Skeletal muscle satellite cell (primary cell): ENCODE measurements around the gene INHBC.
A peak's percentile ranks its signal among the peaks of the same experiment; 100 is the strongest.

Experiments
- H3K27me3 ChIP-seq: 2 replicates; pipeline ENCODE4 v1.7.0; 2013; ENCODE audit warnings: low read length; ENCODE audit not compliant: control insufficient read depth, insufficient read depth
- H3K36me3 ChIP-seq: 2 replicates; pipeline ENCODE4 v1.7.0; 2013; ENCODE audit warnings: mild to moderate bottlenecking, control low read depth, low read length; ENCODE audit not compliant: insufficient read depth
- H3K4me1 ChIP-seq: 2 replicates; pipeline ENCODE4 v1.7.0; 2013; ENCODE audit warnings: low read length; ENCODE audit not compliant: control insufficient read depth, insufficient read depth
- H3K4me2 ChIP-seq: 2 replicates; pipeline ENCODE4 v1.7.0; 2013; ENCODE audit warnings: mild to moderate bottlenecking, low read length
- H3K4me3 ChIP-seq: 2 replicates; pipeline ENCODE4 v1.7.0; 2013; ENCODE audit warnings: low read length
- H3K9ac ChIP-seq: 2 replicates; pipeline ENCODE4 v1.7.0; 2013; ENCODE audit warnings: mild to moderate bottlenecking, low read depth, low read length, moderate library complexity
- H3K9me3 ChIP-seq: replicated peaks from 2 replicates; pipeline ENCODE4 v1.7.0; 2013; ENCODE audit warnings: mild to moderate bottlenecking, control low read depth, low read length

Gene INHBC

DNA sequence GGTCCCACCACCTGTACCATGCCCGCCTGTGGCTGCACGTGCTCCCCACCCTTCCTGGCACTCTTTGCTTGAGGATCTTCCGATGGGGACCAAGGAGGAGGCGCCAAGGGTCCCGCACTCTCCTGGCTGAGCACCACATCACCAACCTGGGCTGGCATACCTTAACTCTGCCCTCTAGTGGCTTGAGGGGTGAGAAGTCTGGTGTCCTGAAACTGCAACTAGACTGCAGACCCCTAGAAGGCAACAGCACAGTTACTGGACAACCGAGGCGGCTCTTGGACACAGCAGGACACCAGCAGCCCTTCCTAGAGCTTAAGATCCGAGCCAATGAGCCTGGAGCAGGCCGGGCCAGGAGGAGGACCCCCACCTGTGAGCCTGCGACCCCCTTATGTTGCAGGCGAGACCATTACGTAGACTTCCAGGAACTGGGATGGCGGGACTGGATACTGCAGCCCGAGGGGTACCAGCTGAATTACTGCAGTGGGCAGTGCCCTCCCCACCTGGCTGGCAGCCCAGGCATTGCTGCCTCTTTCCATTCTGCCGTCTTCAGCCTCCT is 21.6 kb downstream of the INHBC start:
- Histone ChIP-seq H3K27me3 (no peaks in the 10 kb centered on the region), H3K4me3 (no peak overlapping the region), H3K9me3 (no peaks in the 10 kb centered on the region), H3K36me3 (no peaks in the 10 kb centered on the region), H3K4me2 (no peak overlapping the region), H3K4me1 (peaks cover 42% of the 10 kb centered on the region), H3K9ac (no peak overlapping the region)

DNA sequence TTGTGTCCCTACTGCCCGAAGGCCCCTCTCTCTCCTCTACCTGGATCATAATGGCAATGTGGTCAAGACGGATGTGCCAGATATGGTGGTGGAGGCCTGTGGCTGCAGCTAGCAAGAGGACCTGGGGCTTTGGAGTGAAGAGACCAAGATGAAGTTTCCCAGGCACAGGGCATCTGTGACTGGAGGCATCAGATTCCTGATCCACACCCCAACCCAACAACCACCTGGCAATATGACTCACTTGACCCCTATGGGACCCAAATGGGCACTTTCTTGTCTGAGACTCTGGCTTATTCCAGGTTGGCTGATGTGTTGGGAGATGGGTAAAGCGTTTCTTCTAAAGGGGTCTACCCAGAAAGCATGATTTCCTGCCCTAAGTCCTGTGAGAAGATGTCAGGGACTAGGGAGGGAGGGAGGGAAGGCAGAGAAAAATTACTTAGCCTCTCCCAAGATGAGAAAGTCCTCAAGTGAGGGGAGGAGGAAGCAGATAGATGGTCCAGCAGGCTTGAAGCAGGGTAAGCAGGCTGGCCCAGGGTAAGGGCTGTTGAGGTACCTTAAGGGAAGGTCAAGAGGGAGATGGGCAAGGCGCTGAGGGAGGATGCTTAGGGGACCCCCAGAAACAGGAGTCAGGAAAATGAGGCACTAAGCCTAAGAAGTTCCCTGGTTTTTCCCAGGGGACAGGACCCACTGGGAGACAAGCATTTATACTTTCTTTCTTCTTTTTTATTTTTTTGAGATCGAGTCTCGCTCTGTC is 22.3 kb downstream of the INHBC start:
- H3K4me1 ChIP-seq: peaks cover 41% of the 10 kb centered on the region

DNA sequence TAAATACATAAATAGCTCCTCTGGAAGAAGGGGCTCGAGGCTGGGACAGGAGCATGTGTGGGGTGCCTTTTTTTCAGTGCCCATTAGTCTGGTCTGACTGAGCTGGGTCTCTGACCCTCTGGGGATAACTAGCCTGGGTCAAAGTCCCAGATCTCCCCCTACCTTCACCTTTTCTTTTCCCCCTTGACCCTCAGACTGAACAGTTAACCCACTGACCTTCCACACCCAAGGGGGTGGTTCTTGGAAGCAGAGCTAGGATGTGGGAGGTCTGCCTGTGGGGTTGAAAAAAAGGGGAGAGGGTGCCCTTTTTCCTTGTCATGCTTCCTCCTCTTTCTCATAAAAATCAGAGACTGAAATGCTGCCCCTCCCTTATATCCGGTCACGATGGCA is 24.1 kb downstream of the INHBC start:
- H3K9me3 ChIP-seq: no peaks in the 10 kb centered on the region
- no peaks in the 10 kb centered on the region for H3K36me3 ChIP-seq
- H3K27me3 ChIP-seq: no peaks in the 10 kb centered on the region
- H3K4me1 ChIP-seq: peaks cover 37% of the 10 kb centered on the region
- H3K9ac ChIP-seq: peak overlapping the region; percentile 77
- peak overlapping the region; percentile 96 for H3K4me2 ChIP-seq
- H3K4me3 ChIP-seq: peak overlapping the region; percentile 78

More for the DNA sequence above, 22.3 kb downstream of the INHBC start:
- H3K4me3 ChIP-seq: no peak overlapping the region
- no peaks in the 10 kb centered on the region for H3K9me3 ChIP-seq
- no peaks in the 10 kb centered on the region for H3K36me3 ChIP-seq
- H3K27me3 ChIP-seq: no peaks in the 10 kb centered on the region
- no peak overlapping the region for H3K9ac ChIP-seq
- H3K4me2 ChIP-seq: no peak overlapping the region

DNA sequence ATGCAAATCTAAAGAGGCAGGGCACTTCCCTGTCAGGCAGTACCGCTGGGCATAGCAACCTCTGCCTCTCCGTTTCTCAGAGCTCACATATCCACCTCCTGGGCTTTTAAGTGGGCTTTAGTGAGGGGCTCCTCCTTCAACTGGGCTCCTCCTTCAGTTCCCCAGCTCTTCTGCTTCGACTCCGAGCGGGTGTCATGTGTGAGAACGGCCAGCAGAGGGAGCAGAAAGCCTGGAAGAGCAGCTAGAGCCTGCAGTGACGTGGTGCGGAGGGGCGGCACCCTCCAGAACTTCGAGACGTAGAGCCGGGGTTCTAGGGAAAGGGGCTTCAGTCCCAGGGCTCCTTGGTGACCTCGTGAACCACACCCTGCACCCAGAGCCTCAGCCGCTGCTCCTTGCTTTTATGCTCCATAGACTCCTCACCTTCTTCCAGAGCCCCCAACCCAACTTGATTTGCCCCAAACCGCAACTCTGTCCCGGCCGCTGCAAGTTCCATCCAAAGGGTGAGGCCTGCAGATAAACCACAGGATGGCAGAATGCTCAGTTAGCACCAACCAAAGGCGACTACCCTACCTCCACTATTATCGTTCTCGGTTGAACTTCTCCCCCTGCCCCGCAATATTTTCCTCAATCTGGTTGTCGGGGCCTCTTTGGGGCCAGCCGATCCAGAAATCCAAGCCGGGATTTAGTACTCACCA is 24.6 kb downstream of the INHBC start:
- Histone ChIP-seq H3K9me3 (no peaks in the 10 kb centered on the region), H3K9ac (peak overlapping the region; percentile 77), H3K4me2 (peak overlapping the region; percentile 96), H3K4me3 (peak overlapping the region; percentile 78), H3K36me3 (no peaks in the 10 kb centered on the region), H3K27me3 (no peaks in the 10 kb centered on the region), H3K4me1 (peaks cover 37% of the 10 kb centered on the region)

DNA sequence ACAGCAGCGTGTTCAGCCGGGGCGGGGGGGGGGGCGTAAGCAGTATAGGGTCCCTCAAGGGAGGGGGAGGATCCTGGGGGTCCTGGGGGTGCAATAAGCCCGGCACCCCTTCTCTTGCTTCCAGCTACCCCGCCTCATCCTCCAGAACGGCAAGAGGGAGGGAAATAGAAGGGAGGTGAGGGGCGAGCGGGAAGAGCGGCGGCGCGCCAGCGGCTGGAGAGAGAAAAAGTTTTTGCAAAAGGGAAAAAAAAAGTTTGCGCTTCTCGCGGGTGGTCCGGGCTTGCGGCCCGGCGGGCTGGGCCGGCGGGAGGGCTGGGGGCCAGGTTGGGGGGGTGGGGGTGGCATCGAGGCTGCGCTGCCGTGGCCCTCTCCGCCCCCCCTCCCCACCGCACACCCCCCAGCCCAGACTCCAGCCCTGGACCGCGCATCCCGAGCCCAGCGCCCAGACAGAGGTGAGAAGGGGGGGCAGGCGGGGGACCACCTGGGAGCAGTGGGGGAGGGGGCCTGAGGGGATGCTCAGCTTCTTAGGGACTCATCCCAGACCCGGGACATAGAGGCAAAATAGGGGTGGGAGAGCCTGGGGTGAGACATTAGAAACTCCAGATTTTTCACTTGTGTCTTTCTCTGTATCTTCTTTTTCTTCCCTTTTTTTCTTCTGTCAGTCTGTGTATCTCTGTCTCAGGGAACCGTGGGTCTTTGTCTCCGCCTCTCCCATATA is 25.3 kb downstream of the INHBC start, which contains the start of gene GLI1:
Gene GLI1 (plus strand): TSS at position 36 of the 718 bp plus-strand sequence. CDS start 3,907 bp downstream, outside the sequence.
- peak within 1 kb of the TSS; percentile 77 for H3K9ac ChIP-seq
- H3K36me3 ChIP-seq: no peaks in the 10 kb centered on the region
- H3K4me1 ChIP-seq: peaks cover 32% of the 10 kb centered on the region
- H3K27me3 ChIP-seq: peaks cover 2% of the 10 kb centered on the region
- no peaks in the 10 kb centered on the region for H3K9me3 ChIP-seq
- H3K4me2 ChIP-seq: peak within 1 kb of the TSS; percentile 99
- peak within 1 kb of the TSS; percentile 87 for H3K4me3 ChIP-seq

DNA sequence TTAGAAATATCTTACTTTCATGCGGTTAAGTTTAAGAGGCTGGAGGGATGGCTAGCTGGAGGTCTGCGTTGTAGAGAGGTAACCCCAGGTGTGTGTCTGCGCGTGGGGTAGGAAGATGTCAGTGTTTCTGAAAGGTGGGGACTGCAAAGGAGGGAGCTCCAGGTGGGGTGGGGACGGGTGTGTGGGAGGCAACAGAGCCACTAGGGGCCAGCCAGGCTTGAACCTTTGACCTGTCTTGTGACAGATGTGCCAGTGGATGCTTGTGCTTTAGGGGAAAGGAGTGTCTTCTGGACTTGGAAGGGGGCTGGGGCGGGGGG is 25.8 kb downstream of the INHBC start:
- no peak overlapping the region for H3K9ac ChIP-seq
- no peaks in the 10 kb centered on the region for H3K36me3 ChIP-seq
- H3K9me3 ChIP-seq: no peaks in the 10 kb centered on the region
- H3K4me1 ChIP-seq: peaks cover 27% of the 10 kb centered on the region
- peaks cover 7% of the 10 kb centered on the region for H3K27me3 ChIP-seq
- peak overlapping the region; percentile 87 for H3K4me3 ChIP-seq
- peak overlapping the region; percentile 99 for H3K4me2 ChIP-seq

DNA sequence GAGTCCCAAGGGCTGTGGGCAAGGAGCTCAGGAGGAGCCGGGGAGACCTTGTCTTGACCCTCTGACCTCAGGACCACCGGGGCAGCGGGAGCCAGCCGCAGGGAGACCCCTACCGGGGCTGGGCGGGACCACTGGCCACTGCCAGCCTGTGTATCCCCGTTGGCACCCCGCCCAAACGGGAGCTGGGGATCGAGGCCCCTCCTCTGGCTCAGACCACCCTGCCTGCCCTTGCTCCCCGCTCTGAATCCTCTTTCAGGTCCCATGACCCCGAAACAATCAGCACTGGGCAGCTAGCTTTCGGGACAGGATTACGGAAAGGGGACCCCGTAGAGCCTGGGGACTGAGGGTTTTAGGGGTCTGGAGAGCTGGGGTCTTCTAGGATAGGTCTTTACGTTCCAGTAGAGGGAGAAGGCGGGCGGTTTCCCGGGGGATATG is 26.3 kb downstream of the INHBC start:
- peaks cover 25% of the 10 kb centered on the region for H3K4me1 ChIP-seq
- H3K36me3 ChIP-seq: no peaks in the 10 kb centered on the region
- H3K27me3 ChIP-seq: peaks cover 10% of the 10 kb centered on the region
- H3K9ac ChIP-seq: peak overlapping the region; percentile 5
- peak overlapping the region; percentile 87 for H3K4me3 ChIP-seq
- H3K9me3 ChIP-seq: no peaks in the 10 kb centered on the region
- peak overlapping the region; percentile 99 for H3K4me2 ChIP-seq

DNA sequence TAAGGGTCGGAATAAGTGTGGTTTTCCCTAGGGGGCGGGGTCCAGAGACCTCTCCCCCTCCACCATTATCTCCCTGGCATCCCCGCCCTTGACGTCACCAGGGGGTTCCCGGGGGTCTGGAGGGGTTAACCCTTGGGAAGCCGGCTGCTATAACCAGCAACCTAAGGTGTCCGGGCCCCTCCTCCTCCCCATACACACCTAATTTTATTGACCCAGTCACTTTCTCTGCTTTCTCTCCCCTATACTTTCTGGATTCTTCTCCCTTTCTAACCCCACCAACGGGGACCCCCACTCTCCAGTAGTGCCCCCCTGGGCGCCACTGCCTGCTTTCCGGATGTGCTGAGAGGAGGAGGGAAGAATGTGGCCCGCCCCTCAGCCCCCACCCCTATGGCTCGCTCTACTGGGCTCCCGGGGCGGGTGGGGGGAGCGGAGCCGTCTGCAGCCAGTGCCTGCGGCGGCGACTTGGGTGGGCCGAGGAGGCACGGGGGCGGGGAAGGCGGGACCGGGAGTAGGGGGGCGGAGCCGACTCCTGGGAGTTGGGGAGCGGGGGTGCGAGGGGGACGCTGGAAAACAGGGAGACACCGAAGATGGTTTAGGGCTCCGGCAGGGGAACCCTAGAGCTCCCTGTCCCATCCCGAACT is 26.8 kb downstream of the INHBC start:
- Histone ChIP-seq H3K36me3 (no peaks in the 10 kb centered on the region), H3K9me3 (no peaks in the 10 kb centered on the region), H3K9ac (peak overlapping the region; percentile 70), H3K4me3 (peak overlapping the region; percentile 87), H3K4me2 (peak overlapping the region; percentile 99), H3K27me3 (peaks cover 10% of the 10 kb centered on the region), H3K4me1 (peaks cover 25% of the 10 kb centered on the region)

DNA sequence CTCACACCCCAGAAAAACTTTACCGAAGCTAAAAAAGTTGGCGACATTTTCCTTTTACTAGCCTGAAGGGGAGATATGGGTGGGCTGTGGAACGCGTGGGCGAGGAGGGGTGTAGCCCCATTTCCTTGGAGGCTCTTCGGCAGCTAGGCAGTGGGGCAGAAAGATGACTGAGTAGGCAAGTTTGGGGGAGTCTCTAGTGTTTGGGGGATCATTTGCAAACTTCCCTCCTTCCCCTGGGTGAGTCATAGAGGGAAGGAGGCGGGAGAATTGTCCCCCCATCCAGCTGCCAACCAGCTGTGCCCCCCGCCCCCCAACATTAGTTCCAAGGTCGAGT is 27.3 kb downstream of the INHBC start:
- Histone ChIP-seq H3K4me1 (peaks cover 25% of the 10 kb centered on the region), H3K27me3 (peaks cover 10% of the 10 kb centered on the region), H3K9ac (peak overlapping the region; percentile 70), H3K4me3 (peak overlapping the region; percentile 87), H3K4me2 (peak overlapping the region; percentile 99), H3K36me3 (no peaks in the 10 kb centered on the region), H3K9me3 (no peaks in the 10 kb centered on the region)

DNA sequence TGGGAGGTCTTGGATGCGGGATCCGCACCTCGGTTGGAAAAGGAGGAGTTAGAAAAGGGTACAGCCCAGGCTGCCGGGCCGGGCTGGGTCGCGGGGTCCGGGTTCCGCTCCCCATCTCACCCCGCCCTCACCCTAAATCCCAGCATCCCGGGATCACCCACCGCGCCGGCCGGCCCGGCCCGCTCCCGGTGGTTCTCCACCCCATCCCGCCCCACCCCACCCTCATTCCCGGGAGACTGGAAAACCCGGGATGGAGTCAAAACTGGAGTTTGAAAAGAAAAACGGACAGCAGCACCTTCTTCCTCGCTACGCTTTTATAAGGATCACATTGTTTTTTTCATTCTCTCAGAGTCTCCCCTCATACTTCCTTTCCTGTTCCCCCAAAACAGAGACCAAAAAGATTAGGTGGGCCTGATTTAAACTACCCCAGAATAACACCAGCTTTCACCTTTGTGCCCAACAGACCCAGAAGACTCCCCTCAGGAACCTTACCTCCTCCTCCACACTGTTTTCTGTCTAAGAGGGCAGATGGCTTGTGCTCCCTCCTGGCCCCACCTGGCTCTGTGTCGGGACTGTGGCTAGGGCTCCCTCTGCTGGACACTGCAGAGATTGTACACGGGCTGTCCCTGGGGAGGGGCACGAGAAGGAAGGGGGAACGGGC is 27.8 kb downstream of the INHBC start:
- peak overlapping the region; percentile 70 for H3K9ac ChIP-seq
- H3K9me3 ChIP-seq: no peaks in the 10 kb centered on the region
- H3K4me1 ChIP-seq: peaks cover 25% of the 10 kb centered on the region
- H3K4me3 ChIP-seq: peak overlapping the region; percentile 87
- peak overlapping the region; percentile 99 for H3K4me2 ChIP-seq
- H3K27me3 ChIP-seq: peaks cover 12% of the 10 kb centered on the region
- no peaks in the 10 kb centered on the region for H3K36me3 ChIP-seq
